SK-N-SH treated with all-trans-retinoic acid at 6 μM for 48 hours (cell line): ENCODE data around the gene ARMC6.

Experiments used
- ATAC-seq: fragments of 200-7000 bp; cut with Tn5 transposase; 3 replicates; pipeline ENCODE4 v1.9.1; 2020; ENCODE audit warnings: mild to moderate bottlenecking, moderate library complexity
- BACH2 ChIP-seq: fragments of 250-450 bp; sonication (Bioruptor Pico); IDR thresholded peaks from 2 replicates; pipeline ENCODE4 v1.9.0; 2021; ENCODE audit warnings: mild to moderate bottlenecking, borderline replicate concordance
- CREB5 ChIP-seq: fragments of 250-450 bp; sonication (Bioruptor Pico); IDR thresholded peaks from 2 replicates; pipeline ENCODE4 v1.5.1; 2020; ENCODE audit warnings: low read depth, mild to moderate bottlenecking, moderate library complexity
- CSDC2 ChIP-seq: fragments of 250-450 bp; sonication (Bioruptor Pico); IDR thresholded peaks from 2 replicates; pipeline ENCODE4 v1.5.0; 2020; ENCODE audit warnings: mild to moderate bottlenecking, moderate library complexity
- ESRRG ChIP-seq: fragments of 250-450 bp; sonication (Bioruptor Pico); IDR thresholded peaks from 2 replicates; pipeline ENCODE4 v1.6.1; 2021; ENCODE audit warnings: mild to moderate bottlenecking
- GLIS3 ChIP-seq: fragments of 250-450 bp; sonication (Bioruptor Pico); IDR thresholded peaks from 2 replicates; pipeline ENCODE4 v1.5.0; 2020; ENCODE audit warnings: mild to moderate bottlenecking, moderate library complexity
- OSR1 ChIP-seq: fragments of 250-450 bp; sonication (Bioruptor Pico); IDR thresholded peaks from 2 replicates; pipeline ENCODE4 v1.8.0; 2022; ENCODE audit warnings: moderate library complexity, mild to moderate bottlenecking, inconsistent platforms
- RARB ChIP-seq: fragments of 250-450 bp; sonication (Bioruptor Pico); IDR thresholded peaks from 2 replicates; pipeline ENCODE4 v1.8.0; 2021; ENCODE audit warnings: mild to moderate bottlenecking, moderate library complexity
- SNAI2 ChIP-seq: fragments of 250-450 bp; sonication (Bioruptor Pico); IDR thresholded peaks from 2 replicates; pipeline ENCODE4 v1.5.0; 2020; ENCODE audit warnings: mild to moderate bottlenecking, moderate library complexity
- TCF4 ChIP-seq: fragments of 250-450 bp; sonication (Bioruptor Pico); IDR thresholded peaks from 2 replicates; pipeline ENCODE4 v1.8.0; 2021; ENCODE audit warnings: mild to moderate bottlenecking, moderate library complexity, borderline replicate concordance
- TOX ChIP-seq: fragments of 250-450 bp; sonication (Bioruptor Pico); IDR thresholded peaks from 2 replicates; pipeline ENCODE4 v1.8.0; 2021; ENCODE audit warnings: mild to moderate bottlenecking, moderate library complexity, borderline replicate concordance
- ZC3H10 ChIP-seq: fragments of 250-450 bp; sonication (Bioruptor Pico); IDR thresholded peaks from 2 replicates; pipeline ENCODE4 v1.5.1; 2021; ENCODE audit warnings: mild to moderate bottlenecking, moderate library complexity
- ZFP3 ChIP-seq: fragments of 250-450 bp; sonication (Bioruptor Pico); IDR thresholded peaks from 2 replicates; pipeline ENCODE4 v1.5.0; 2020; ENCODE audit warnings: mild to moderate bottlenecking, moderate library complexity
- ZFP30 ChIP-seq: fragments of 450-650 bp; formaldehyde crosslinking; IDR thresholded peaks from 2 replicates; pipeline ENCODE4 v1.5.0; 2022; ENCODE audit warnings: mild to moderate bottlenecking, moderate library complexity
- ZNF565 ChIP-seq: fragments of 450-650 bp; formaldehyde crosslinking; conservative IDR thresholded peaks from 2 replicates; pipeline ENCODE4 v1.5.0; 2020; ENCODE audit warnings: low read depth, mild to moderate bottlenecking, moderate library complexity
- TF ChIP-seq, protein P1 (sequence below): fragments of 250-450 bp; sonication (Bioruptor Pico); IDR thresholded peaks from 2 replicates; pipeline ENCODE4 v1.8.0; 2020; ENCODE audit warnings: mild to moderate bottlenecking, moderate library complexity, borderline replicate concordance
- TF ChIP-seq, protein P2 (sequence below): fragments of 250-450 bp; sonication (Bioruptor Pico); IDR thresholded peaks from 2 replicates; pipeline ENCODE4 v1.8.0; 2021; ENCODE audit warnings: low read depth, mild to moderate bottlenecking, moderate library complexity, borderline replicate concordance
- TF ChIP-seq, protein P3 (sequence below): fragments of 250-450 bp; sonication (Bioruptor Pico); IDR thresholded peaks from 2 replicates; pipeline ENCODE4 v1.5.1; 2021; ENCODE audit warnings: mild to moderate bottlenecking, moderate library complexity
- TF ChIP-seq, protein P4 (sequence below): fragments of 250-450 bp; sonication (Bioruptor Pico); IDR thresholded peaks from 2 replicates; pipeline ENCODE4 v1.5.0; 2020; ENCODE audit warnings: mild to moderate bottlenecking, moderate library complexity

ARMC6 gene

DNA sequence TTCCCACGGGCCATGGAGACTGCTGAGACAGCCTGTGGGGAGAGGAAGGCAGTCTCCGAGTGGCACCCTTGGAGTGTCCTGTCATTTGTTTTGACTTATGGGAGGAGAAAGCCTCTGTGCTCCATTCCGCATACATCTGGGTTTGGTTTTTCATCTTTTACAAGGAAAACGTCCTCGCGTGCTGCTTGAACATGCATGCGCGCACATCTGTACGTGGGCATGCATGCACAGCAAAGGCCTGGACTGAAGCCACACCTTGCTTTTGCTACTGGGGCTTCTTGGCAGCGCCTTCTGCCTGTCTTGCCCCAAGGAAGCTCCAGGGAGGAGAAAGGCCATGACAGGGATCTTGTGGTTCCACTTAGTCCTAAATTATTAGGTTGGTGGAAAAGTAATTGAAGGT is 44.1 kb upstream of the ARMC6 start:
- TF ChIP-seq, protein P1, sequence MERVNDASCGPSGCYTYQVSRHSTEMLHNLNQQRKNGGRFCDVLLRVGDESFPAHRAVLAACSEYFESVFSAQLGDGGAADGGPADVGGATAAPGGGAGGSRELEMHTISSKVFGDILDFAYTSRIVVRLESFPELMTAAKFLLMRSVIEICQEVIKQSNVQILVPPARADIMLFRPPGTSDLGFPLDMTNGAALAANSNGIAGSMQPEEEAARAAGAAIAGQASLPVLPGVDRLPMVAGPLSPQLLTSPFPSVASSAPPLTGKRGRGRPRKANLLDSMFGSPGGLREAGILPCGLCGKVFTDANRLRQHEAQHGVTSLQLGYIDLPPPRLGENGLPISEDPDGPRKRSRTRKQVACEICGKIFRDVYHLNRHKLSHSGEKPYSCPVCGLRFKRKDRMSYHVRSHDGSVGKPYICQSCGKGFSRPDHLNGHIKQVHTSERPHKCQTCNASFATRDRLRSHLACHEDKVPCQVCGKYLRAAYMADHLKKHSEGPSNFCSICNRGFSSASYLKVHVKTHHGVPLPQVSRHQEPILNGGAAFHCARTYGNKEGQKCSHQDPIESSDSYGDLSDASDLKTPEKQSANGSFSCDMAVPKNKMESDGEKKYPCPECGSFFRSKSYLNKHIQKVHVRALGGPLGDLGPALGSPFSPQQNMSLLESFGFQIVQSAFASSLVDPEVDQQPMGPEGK, result no peak
- no peak for ATAC-seq

DNA sequence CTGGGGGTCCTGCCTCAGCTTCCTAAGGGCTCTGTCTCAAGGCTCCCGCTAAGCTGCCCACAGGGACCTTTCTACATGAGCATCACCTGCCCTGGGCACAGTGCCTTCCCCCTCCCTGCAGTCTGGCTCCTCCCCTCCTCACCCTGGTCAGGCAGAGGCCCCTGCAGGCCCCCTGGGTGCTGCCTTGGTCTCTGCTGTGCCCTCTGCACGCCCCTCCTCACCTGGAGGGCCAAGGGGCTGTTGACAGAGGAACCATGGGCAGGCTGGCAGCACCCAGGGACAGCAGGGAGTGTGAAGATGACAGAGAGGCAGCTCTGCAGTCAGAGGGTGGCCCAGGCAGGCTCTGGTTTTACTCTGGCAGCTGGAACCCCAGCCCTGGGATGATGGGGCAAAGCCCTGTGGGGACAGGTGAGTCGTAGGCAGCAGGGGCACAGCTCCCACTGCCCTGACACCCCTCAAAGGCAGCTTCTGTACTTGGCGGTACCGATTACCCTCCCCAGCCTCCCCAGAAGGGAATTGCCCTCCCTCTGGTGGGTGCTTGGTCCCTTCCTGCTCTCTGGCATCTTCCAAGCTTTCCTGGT is 43.2 kb upstream of the ARMC6 start:
- no peak for TF ChIP-seq TOX (CRISPR knock-in tag)
- TF ChIP-seq, protein P2, sequence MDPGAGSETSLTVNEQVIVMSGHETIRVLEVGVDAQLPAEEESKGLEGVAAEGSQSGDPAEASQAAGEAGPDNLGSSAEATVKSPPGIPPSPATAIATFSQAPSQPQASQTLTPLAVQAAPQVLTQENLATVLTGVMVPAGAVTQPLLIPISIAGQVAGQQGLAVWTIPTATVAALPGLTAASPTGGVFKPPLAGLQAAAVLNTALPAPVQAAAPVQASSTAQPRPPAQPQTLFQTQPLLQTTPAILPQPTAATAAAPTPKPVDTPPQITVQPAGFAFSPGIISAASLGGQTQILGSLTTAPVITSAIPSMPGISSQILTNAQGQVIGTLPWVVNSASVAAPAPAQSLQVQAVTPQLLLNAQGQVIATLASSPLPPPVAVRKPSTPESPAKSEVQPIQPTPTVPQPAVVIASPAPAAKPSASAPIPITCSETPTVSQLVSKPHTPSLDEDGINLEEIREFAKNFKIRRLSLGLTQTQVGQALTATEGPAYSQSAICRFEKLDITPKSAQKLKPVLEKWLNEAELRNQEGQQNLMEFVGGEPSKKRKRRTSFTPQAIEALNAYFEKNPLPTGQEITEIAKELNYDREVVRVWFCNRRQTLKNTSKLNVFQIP (CRISPR knock-in tag), result no peak
- TF ChIP-seq, protein P3, sequence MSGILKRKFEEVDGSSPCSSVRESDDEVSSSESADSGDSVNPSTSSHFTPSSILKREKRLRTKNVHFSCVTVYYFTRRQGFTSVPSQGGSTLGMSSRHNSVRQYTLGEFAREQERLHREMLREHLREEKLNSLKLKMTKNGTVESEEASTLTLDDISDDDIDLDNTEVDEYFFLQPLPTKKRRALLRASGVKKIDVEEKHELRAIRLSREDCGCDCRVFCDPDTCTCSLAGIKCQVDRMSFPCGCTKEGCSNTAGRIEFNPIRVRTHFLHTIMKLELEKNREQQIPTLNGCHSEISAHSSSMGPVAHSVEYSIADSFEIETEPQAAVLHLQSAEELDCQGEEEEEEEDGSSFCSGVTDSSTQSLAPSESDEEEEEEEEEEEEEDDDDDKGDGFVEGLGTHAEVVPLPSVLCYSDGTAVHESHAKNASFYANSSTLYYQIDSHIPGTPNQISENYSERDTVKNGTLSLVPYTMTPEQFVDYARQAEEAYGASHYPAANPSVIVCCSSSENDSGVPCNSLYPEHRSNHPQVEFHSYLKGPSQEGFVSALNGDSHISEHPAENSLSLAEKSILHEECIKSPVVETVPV (CRISPR knock-in tag), result no peak
- no peak for TF ChIP-seq ZFP30 (CRISPR knock-in tag)
- TF ChIP-seq RARB (CRISPR knock-in tag), result no peak
- TF ChIP-seq OSR1 (CRISPR knock-in tag), result no peak
- TF ChIP-seq, protein P1, result no peak
- no peak for TF ChIP-seq CSDC2 (CRISPR knock-in tag)
- TF ChIP-seq BACH2 (CRISPR knock-in tag), result no peak
- no peak for TF ChIP-seq ESRRG
- TF ChIP-seq, protein P4, sequence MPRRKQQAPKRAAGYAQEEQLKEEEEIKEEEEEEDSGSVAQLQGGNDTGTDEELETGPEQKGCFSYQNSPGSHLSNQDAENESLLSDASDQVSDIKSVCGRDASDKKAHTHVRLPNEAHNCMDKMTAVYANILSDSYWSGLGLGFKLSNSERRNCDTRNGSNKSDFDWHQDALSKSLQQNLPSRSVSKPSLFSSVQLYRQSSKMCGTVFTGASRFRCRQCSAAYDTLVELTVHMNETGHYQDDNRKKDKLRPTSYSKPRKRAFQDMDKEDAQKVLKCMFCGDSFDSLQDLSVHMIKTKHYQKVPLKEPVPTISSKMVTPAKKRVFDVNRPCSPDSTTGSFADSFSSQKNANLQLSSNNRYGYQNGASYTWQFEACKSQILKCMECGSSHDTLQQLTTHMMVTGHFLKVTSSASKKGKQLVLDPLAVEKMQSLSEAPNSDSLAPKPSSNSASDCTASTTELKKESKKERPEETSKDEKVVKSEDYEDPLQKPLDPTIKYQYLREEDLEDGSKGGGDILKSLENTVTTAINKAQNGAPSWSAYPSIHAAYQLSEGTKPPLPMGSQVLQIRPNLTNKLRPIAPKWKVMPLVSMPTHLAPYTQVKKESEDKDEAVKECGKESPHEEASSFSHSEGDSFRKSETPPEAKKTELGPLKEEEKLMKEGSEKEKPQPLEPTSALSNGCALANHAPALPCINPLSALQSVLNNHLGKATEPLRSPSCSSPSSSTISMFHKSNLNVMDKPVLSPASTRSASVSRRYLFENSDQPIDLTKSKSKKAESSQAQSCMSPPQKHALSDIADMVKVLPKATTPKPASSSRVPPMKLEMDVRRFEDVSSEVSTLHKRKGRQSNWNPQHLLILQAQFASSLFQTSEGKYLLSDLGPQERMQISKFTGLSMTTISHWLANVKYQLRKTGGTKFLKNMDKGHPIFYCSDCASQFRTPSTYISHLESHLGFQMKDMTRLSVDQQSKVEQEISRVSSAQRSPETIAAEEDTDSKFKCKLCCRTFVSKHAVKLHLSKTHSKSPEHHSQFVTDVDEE (CRISPR knock-in tag), result no peak
- 0 out of 3 replicates have a peak, but pooled peaks have one; percentile 2 for ATAC-seq

DNA sequence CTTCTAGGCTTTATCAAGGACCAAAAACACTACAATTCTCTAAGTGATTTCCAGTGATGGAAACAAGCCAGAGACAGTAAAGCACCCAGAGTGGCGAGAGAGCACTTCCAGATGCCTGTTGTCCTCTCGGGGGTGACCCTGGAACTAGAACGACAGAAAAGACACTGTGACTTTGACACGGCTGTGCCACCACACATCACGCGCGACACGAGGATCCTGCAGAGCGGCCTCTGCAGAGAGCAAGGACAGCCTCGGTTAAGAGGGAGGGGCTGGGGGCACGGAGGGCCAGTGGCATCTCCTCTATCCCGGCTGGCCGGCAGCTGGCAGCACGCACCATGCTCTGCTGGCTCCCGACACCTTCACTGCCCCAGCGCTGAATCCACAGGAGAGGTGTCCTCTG is 42.4 kb upstream of the ARMC6 start:
- no peak for ATAC-seq
- TF ChIP-seq SNAI2 (CRISPR knock-in tag), result no peak
- TF ChIP-seq CREB5 (CRISPR knock-in tag), result no peak
- no peak for TF ChIP-seq ZC3H10 (CRISPR knock-in tag)
- no peak for TF ChIP-seq GLIS3 (CRISPR knock-in tag)
- no peak for TF ChIP-seq TOX (CRISPR knock-in tag)
- TF ChIP-seq ZFP3, result no peak
- TF ChIP-seq, protein P1, result no peak
- TF ChIP-seq TCF4 (CRISPR knock-in tag), result no peak
- TF ChIP-seq ZNF565 (CRISPR knock-in tag), result no peak
- TF ChIP-seq ESRRG, result no peak
